ENCODE data around the gene TRPM8.

DNA sequence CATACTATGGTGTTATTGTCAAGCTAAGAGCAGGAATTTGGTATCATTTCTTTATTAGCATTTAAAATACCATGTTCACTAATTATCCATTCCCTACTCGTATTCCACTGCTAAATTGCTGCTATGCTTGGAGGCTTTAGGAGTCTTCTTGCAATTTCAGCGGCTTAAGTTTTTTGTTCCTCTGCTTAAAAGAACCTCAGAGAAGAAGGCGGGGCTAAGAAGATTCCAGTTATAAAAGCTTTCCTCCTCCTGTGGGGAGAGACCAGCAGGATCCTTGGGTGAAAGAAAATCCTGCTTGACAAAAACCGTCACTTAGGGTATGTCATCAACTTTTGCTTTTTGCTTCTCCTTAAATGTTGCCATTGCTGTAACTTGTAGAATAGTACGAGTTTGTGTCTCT is at the start of gene TRPM8:
- TF ChIP-seq, protein P1, sequence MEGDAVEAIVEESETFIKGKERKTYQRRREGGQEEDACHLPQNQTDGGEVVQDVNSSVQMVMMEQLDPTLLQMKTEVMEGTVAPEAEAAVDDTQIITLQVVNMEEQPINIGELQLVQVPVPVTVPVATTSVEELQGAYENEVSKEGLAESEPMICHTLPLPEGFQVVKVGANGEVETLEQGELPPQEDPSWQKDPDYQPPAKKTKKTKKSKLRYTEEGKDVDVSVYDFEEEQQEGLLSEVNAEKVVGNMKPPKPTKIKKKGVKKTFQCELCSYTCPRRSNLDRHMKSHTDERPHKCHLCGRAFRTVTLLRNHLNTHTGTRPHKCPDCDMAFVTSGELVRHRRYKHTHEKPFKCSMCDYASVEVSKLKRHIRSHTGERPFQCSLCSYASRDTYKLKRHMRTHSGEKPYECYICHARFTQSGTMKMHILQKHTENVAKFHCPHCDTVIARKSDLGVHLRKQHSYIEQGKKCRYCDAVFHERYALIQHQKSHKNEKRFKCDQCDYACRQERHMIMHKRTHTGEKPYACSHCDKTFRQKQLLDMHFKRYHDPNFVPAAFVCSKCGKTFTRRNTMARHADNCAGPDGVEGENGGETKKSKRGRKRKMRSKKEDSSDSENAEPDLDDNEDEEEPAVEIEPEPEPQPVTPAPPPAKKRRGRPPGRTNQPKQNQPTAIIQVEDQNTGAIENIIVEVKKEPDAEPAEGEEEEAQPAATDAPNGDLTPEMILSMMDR (IDR thresholded peaks at IDR 0.05): no peak
- TF ChIP-seq POLR2A (IDR thresholded peaks at IDR 0.05): no peak
